Neuron (in vitro differentiated cells): ENCODE data around the gene MAD1L1.

Experiments
- H2AFZ ChIP-seq: one replicate; pipeline ENCODE4 v1.6.1; 2013; ENCODE audit warnings: low read depth, mild to moderate bottlenecking, inconsistent platforms, low read length, moderate library complexity
- H3K27me3 ChIP-seq: one replicate; pipeline ENCODE4 v1.6.1; 2013; ENCODE audit warnings: low read length; ENCODE audit not compliant: insufficient read depth
- H3K36me3 ChIP-seq: one replicate; pipeline ENCODE4 v1.6.1; 2013; ENCODE audit warnings: low read length; ENCODE audit not compliant: insufficient read depth
- H3K4me1 ChIP-seq: one replicate; pipeline ENCODE4 v1.6.1; 2013; ENCODE audit warnings: low read length; ENCODE audit not compliant: insufficient read depth
- H3K4me3 ChIP-seq: 2 replicates; pipeline ENCODE4 v1.5.1; 2013; ENCODE audit warnings: mild to moderate bottlenecking, low read length, moderate library complexity
- H3K9me3 ChIP-seq: one replicate; pipeline ENCODE4 v1.6.1; 2013; ENCODE audit warnings: low read length

The MAD1L1 gene

DNA sequence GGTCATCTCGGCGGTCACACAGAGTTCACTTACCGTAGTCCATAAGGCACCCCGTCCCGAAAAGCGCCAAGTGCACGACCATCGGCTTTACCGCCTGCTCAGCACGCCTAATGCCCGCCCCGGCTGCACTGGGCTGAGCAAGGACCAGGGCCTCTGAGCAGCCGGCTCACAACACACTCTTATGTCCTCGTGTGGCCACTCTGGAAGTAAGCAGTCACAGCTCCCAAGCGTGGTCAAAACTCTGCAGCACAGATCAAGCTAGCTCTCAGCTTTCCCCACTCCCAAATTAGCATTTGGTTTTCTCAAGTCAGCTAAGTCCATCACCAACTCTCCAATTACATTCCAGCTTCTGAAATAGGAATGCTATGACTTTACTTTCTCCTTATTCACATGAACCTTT is 57.7 kb downstream of the MAD1L1 start:
- H3K9me3 ChIP-seq, result peaks cover 2% of the 10 kb centered on the region
- H3K36me3 ChIP-seq, result peaks cover 11% of the 10 kb centered on the region
- peaks cover 2% of the 10 kb centered on the region for H3K4me1 ChIP-seq
- H3K27me3 ChIP-seq, result no peaks in the 10 kb centered on the region
- H2AFZ ChIP-seq, result no peak overlapping the region
- no peak overlapping the region for H3K4me3 ChIP-seq

- Histone ChIP-seq H3K4me1 (no peaks in the 10 kb centered on the region), H3K9me3 (peaks cover 7% of the 10 kb centered on the region), H3K36me3 (peaks cover 11% of the 10 kb centered on the region), H3K27me3 (no peaks in the 10 kb centered on the region), H2AFZ (no peak overlapping the region), H3K4me3 (no peak overlapping the region)
Measured at GRCh38 chr7:2173189-2173827, 59.4 kb downstream of the MAD1L1 start.

DNA sequence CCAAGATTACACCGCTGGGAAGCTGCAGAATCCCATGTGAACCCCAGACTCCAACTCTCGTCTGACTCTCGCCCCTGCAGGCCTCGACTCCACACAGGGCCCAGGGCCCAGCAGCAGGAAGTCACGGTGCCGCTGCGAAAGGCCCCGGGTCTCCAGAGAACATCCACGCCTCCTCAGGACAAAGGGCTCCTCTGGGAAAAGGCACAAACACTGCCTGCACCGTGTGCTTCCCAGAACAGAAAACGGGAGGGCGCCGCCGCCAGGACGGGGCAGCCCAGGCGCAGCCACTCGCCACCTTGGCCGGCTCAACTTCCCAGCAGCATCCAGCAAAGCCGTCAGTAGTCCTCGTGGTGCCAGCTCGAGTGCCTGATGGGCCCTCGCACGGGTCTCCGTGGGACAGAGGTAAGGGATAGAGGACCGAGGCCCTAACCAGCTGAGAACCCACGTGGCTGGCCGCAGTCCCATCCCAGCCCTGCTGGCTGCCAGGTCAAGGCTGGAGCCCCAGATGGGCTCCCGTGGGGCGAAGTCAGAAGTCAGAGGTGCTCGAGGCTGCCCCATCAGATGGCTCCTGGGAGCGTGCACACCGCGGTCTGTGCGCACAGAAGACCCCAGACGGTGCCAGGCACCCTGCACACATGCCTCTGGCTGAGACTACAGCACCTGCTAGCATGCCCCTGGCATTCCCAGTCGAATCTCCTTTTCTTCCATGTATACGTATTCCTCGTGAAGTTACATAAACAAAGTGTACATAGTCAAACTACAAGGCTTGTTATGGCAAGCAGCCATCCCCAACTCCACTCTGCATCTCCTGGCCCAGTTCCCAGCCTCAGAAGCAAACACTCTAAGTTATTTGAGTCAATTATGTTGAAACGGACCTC is 60.2 kb downstream of the MAD1L1 start:
- H3K36me3 ChIP-seq, result peaks cover 11% of the 10 kb centered on the region
- no peak overlapping the region for H2AFZ ChIP-seq
- H3K4me1 ChIP-seq, result no peaks in the 10 kb centered on the region
- no peak overlapping the region for H3K4me3 ChIP-seq
- H3K9me3 ChIP-seq, result peaks cover 7% of the 10 kb centered on the region
- H3K27me3 ChIP-seq, result no peaks in the 10 kb centered on the region

- Histone ChIP-seq H2AFZ (no peak overlapping the region), H3K36me3 (peaks cover 11% of the 10 kb centered on the region)
Measured at GRCh38 chr7:2171855-2172254, 60.9 kb downstream of the MAD1L1 start.

DNA sequence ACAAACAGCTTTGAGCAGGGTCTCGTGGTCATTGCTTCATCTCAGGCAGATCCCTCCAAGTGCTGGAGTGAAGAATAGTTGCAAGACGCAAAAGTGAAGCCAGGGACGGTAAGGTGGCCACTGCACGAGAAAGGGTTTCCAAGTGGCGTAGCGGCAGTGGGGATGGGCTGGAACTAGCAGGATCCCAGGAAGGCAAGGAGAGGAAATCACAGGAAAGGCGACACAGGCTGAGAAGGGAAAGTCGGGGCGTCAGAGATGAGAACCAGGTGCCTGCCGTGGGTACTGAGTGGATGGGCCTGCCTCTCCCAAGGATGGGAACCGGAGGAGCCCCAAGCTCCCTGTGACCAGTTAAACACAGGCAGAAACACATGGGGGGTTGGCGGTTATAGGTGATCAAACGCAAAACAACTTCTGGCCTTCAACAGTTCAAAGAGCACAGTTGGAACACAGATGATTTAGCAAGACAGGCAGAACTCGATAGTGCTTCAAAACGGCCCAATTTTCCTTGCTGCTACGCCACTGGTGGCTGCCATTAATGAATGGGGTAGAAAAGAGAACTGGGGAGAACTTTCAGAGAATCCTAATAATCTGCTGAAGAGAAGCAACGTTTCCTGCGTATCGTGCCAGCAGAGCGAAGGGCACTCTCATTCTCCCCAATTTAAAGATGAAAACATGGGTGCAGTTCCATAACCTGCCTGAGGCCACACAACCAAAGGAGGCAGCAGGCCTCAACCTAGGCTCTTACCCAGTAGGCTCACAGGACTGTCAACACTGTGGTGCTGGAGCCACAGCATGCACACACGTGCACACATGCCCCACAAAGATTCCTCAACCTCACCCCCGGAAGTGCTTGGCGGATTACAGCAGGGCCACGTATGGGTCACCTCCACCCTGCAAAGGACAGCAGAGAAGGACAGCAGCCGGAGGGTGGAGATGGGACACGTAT is 61.9 kb downstream of the MAD1L1 start:
- Histone ChIP-seq H3K36me3 (peaks cover 11% of the 10 kb centered on the region), H3K27me3 (no peaks in the 10 kb centered on the region), H3K4me1 (no peaks in the 10 kb centered on the region), H3K4me3 (no peak overlapping the region), H3K9me3 (peaks cover 7% of the 10 kb centered on the region), H2AFZ (no peak overlapping the region)

More at GRCh38 chr7:2171855-2172254, 60.9 kb downstream of the MAD1L1 start:
- Histone ChIP-seq H3K9me3 (peaks cover 7% of the 10 kb centered on the region), H3K27me3 (no peaks in the 10 kb centered on the region), H3K4me1 (no peaks in the 10 kb centered on the region), H3K4me3 (no peak overlapping the region)

GRCh38 chr7:2169923-2170575 is 62.7 kb downstream of the MAD1L1 start:
- Histone ChIP-seq H2AFZ (no peak overlapping the region), H3K4me3 (no peak overlapping the region), H3K4me1 (no peaks in the 10 kb centered on the region), H3K9me3 (peaks cover 7% of the 10 kb centered on the region), H3K36me3 (peaks cover 8% of the 10 kb centered on the region), H3K27me3 (no peaks in the 10 kb centered on the region)

GRCh38 chr7:2168615-2169311 is 64.0 kb downstream of the MAD1L1 start:
- H3K9me3 ChIP-seq, result peaks cover 5% of the 10 kb centered on the region
- no peaks in the 10 kb centered on the region for H3K27me3 ChIP-seq
- no peak overlapping the region for H2AFZ ChIP-seq
- no peaks in the 10 kb centered on the region for H3K36me3 ChIP-seq
- H3K4me1 ChIP-seq, result no peaks in the 10 kb centered on the region
- H3K4me3 ChIP-seq, result no peak overlapping the region

DNA sequence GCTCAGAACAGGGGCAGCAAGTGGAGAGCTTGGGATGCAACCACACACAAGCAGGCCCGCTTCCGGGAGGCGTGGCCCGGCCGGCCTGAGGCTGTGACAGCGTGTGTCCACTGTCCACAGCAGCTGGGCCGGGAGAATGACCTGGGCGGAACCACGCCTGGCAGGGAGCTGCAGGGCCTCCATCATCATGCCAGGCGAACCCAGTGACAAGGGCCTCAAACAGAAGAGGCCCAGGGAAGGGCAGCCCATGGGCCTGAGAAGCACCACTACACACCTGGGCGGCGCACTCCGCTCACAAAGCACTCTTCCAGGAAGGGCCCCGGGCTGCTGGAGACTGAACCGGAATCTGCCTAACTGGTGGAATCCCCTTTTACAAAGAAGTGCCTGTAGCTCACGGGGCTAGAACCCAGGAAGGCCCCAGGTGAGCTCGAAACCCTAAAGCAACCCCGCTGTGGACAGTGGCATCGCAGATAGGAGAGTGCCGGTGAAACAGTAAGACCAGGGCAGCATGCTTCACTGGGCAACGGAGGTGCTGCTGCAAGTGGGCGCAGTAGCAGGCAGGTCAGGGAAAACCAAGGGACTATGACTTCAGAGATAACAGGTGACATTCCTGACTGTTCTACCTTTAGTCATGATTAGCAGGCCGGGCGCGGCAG is 66.0 kb downstream of the MAD1L1 start:
- H2AFZ ChIP-seq, result no peak overlapping the region
- no peaks in the 10 kb centered on the region for H3K4me1 ChIP-seq
- no peaks in the 10 kb centered on the region for H3K27me3 ChIP-seq
- H3K4me3 ChIP-seq, result no peak overlapping the region
- peaks cover 5% of the 10 kb centered on the region for H3K9me3 ChIP-seq
- H3K36me3 ChIP-seq, result no peaks in the 10 kb centered on the region

- Histone ChIP-seq H2AFZ (no peak overlapping the region), H3K9me3 (peaks cover 5% of the 10 kb centered on the region), H3K4me1 (no peaks in the 10 kb centered on the region), H3K4me3 (no peak overlapping the region), H3K27me3 (no peaks in the 10 kb centered on the region), H3K36me3 (no peaks in the 10 kb centered on the region)
Measured at GRCh38 chr7:2165610-2166594, 66.8 kb downstream of the MAD1L1 start.

DNA sequence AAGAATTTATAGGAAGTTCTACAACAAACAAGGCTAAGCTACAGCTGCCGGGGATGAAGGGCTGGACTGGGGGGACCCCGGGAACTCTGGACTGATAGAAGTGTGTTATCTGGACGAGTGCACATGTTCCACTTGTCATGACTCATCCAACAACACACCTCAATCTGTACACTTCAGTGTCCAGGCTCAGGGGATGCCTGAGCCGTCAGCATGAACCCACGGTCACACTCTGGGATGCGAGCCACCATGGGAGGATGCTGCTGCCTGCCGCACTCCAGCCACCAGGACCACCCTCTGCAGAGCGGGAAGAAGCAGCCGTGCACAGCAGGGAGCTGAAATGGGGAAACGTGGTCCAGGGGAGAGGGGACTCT is 67.5 kb downstream of the MAD1L1 start:
- Histone ChIP-seq H3K9me3 (peaks cover 5% of the 10 kb centered on the region), H2AFZ (no peak overlapping the region), H3K36me3 (no peaks in the 10 kb centered on the region), H3K4me3 (no peak overlapping the region), H3K4me1 (no peaks in the 10 kb centered on the region), H3K27me3 (no peaks in the 10 kb centered on the region)

DNA sequence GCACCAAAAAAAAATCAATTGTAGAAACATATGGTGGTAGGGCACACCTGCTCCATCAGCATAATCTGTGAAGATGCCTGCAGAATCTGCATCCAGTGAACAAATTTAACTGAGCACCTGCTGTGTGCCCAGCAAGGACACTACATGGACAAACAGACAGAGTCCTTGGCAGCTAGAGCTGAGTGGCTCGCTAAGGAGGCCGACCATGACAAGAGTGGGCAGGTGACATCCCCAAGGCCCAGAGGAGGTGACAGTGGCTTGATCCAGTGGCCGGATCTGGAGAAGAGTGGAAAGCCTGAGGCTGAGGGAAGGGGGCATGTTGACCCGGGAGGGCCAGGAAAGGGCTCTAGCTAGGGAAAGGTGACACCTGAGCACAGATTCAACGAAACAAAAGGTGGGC is 68.1 kb downstream of the MAD1L1 start:
- Histone ChIP-seq H3K36me3 (no peaks in the 10 kb centered on the region), H3K4me3 (no peak overlapping the region), H2AFZ (no peak overlapping the region), H3K4me1 (no peaks in the 10 kb centered on the region), H3K27me3 (no peaks in the 10 kb centered on the region), H3K9me3 (peaks cover 5% of the 10 kb centered on the region)
